NCI-H1436 (cell line): ENCODE data around the gene MYCT1.
A peak's percentile ranks its signal among the peaks of the same experiment; 100 is the strongest.
"Not testable (repeated sequence)": the region's sequence is repeated elsewhere in the genome, so short reads cannot be mapped to it uniquely, and the experiment has no call there.

ENCODE experiments used
- DNase-seq: peaks from one replicate; lab custom pipeline; 2025; lab: John Stamatoyannopoulos, UW

Gene MYCT1

GRCh38 chr6:152697634-152698033, at the start of gene MYCT1:
MYCT1 (plus strand) TSS chr6:152697897; CDS start chr6:152697903, 6 bp downstream.
- DNase-seq: no peak

GRCh38 chr6:152648105-152648504, 49.6 kb upstream of the MYCT1 start:
- DNase-seq: no peak

GRCh38 chr6:152651986-152652385, 45.7 kb upstream of the MYCT1 start:
- no peak for DNase-seq

- no peak for DNase-seq
These were observed 35.9 kb upstream of the MYCT1 start for GRCh38 chr6:152661776-152662175.

- DNase-seq: peak; percentile 43
These were observed 27.8 kb upstream of the MYCT1 start for GRCh38 chr6:152669895-152670294.

- no peak for DNase-seq
These were observed 26.5 kb upstream of the MYCT1 start for GRCh38 chr6:152671171-152671570.

GRCh38 chr6:152673236-152673635, 24.5 kb upstream of the MYCT1 start:
- DNase-seq: no peak

- no peak for DNase-seq
These were observed 17.5 kb upstream of the MYCT1 start for GRCh38 chr6:152680151-152680550.

GRCh38 chr6:152680879-152681517, 16.7 kb upstream of the MYCT1 start:
- DNase-seq: no peak

- DNase-seq: no peak
These were observed 15.6 kb upstream of the MYCT1 start for GRCh38 chr6:152682141-152682540.

- not testable (repeated sequence) for DNase-seq
These were observed 14.8 kb upstream of the MYCT1 start for GRCh38 chr6:152682935-152683334.

GRCh38 chr6:152685819-152686218, 11.9 kb upstream of the MYCT1 start:
- no peak for DNase-seq

GRCh38 chr6:152695372-152696045, 2.2 kb upstream of the MYCT1 start:
- no peak for DNase-seq

- DNase-seq: no peak
These were observed 1.2 kb upstream of the MYCT1 start for GRCh38 chr6:152696522-152696921.

- no peak for DNase-seq
These were observed 995 bp downstream of the MYCT1 start for GRCh38 chr6:152698692-152699091.

GRCh38 chr6:152700427-152700826, 2.7 kb downstream of the MYCT1 start:
- no peak for DNase-seq

- no peak for DNase-seq
These were observed 3.6 kb downstream of the MYCT1 start for GRCh38 chr6:152701081-152701862.

GRCh38 chr6:152701863-152702401, 4.2 kb downstream of the MYCT1 start:
- no peak for DNase-seq

- DNase-seq: not testable (repeated sequence)
These were observed 6.1 kb downstream of the MYCT1 start for GRCh38 chr6:152703750-152704149.

- DNase-seq: no peak
These were observed 7.6 kb downstream of the MYCT1 start for GRCh38 chr6:152705327-152705726.

- no peak for DNase-seq
These were observed 18.6 kb downstream of the MYCT1 start for GRCh38 chr6:152716322-152716721.

GRCh38 chr6:152720974-152721373, 23.3 kb downstream of the MYCT1 start:
- no peak for DNase-seq

- no peak for DNase-seq
These were observed 24.3 kb downstream of the MYCT1 start for GRCh38 chr6:152721956-152722355.
